Muscle layer of colon (tissue), 2 donors: ENCODE results near the gene PCDHB3.
A peak's percentile ranks its signal among the peaks of the same experiment; 100 is the strongest.
"Not testable (repeated sequence)": the region's sequence is repeated elsewhere in the genome, so short reads cannot be mapped to it uniquely, and the experiment has no call there.

Experiments
- H3K27ac ChIP-seq: one replicate; pipeline ENCODE4 v1.7.0; 2013; ENCODE audit warnings: low read depth, mild to moderate bottlenecking, low read length, moderate library complexity
- H3K27me3 ChIP-seq, 2 donors: one replicate each; pipeline ENCODE4 v1.7.0; 2013; ENCODE audit warnings: low read length in 2 of 2, mild to moderate bottlenecking in 2 of 2; ENCODE audit not compliant: insufficient read depth in 2 of 2, control insufficient read depth in 1 of 2
- H3K36me3 ChIP-seq: one replicate; pipeline ENCODE4 v1.7.0; 2013; ENCODE audit warnings: mild to moderate bottlenecking, low read length; ENCODE audit not compliant: insufficient read depth
- H3K4me1 ChIP-seq: one replicate; pipeline ENCODE4 v1.7.0; 2013; ENCODE audit warnings: mild to moderate bottlenecking, low read length; ENCODE audit not compliant: insufficient read depth
- H3K4me3 ChIP-seq, 2 donors: one replicate each; pipeline ENCODE4 v1.7.0; 2013; ENCODE audit warnings: low read length in 2 of 2, low read depth in 1 of 2, mild to moderate bottlenecking in 1 of 2, moderate library complexity in 1 of 2
- H3K9ac ChIP-seq: one replicate; pipeline ENCODE4 v1.7.0; 2013; ENCODE audit warnings: low read length
- H3K9me3 ChIP-seq: one replicate; pipeline ENCODE4 v1.7.0; 2013; ENCODE audit warnings: mild to moderate bottlenecking, low read length
- donor health status: abdominal sarcoma.
- donor health status: Adenocarcinoma of cecum.

Gene PCDHB3

DNA sequence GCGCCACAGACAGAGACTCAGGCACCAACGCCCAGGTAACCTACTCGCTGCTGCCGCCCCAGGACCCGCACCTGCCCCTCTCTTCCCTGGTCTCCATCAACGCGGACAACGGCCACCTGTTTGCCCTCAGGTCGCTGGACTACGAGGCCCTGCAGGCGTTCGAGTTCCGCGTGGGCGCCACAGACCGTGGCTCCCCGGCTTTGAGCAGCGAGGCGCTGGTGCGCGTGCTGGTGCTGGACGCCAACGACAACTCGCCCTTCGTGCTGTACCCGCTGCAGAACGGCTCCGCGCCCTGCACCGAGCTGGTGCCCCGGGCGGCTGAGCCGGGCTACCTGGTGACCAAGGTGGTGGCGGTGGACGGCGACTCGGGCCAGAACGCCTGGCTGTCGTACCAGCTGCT is 1.8 kb downstream of the PCDHB3 start:
- not testable (repeated sequence) for H3K4me1 ChIP-seq, H3K36me3 ChIP-seq, H3K27ac ChIP-seq, H3K9me3 ChIP-seq, H3K4me3 ChIP-seq, H3K9ac ChIP-seq, H3K27me3 ChIP-seq

DNA sequence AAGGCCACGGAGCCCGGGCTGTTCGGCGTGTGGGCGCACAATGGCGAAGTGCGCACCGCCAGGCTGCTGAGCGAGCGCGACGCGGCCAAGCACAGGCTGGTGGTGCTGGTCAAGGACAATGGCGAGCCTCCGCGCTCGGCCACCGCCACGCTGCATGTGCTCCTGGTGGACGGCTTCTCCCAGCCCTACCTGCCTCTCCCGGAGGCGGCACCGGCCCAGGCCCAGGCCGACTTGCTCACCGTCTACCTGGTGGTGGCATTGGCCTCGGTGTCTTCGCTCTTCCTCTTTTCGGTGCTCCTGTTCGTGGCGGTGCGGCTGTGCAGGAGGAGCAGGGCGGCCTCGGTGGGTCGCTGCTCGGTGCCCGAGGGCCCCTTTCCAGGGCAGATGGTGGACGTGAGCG is 2.2 kb downstream of the PCDHB3 start:
- not testable (repeated sequence) for H3K9ac ChIP-seq, H3K9me3 ChIP-seq, H3K4me3 ChIP-seq, H3K27ac ChIP-seq, H3K4me1 ChIP-seq, H3K36me3 ChIP-seq, H3K27me3 ChIP-seq

DNA sequence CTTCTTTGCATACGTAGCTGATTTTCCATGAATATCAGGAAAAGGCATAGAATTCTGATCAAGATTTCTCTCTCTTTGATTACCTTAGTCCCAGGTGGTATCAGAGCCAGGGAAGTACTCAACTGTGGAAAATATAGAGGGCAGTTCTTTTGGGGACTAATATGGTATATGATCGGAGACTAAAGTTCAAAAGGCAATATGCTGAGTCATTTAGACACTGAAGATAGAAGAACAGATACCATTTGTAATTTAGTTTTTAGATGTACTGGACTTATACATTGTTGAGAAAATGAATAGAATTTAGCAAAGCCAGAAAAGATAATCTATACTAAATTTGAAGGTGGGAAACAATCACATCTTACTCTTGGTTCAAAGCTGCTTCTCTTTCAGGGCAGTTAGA is 5.1 kb downstream of the PCDHB3 start:
- Histone ChIP-seq H3K4me3 (no peak overlapping the region), H3K9me3 (peaks cover 8% of the 10 kb centered on the region), H3K27ac (no peak overlapping the region), H3K9ac (no peak overlapping the region), H3K4me1 (no peaks in the 10 kb centered on the region), H3K27me3 (no peaks in the 10 kb centered on the region), H3K36me3 (no peaks in the 10 kb centered on the region)

DNA sequence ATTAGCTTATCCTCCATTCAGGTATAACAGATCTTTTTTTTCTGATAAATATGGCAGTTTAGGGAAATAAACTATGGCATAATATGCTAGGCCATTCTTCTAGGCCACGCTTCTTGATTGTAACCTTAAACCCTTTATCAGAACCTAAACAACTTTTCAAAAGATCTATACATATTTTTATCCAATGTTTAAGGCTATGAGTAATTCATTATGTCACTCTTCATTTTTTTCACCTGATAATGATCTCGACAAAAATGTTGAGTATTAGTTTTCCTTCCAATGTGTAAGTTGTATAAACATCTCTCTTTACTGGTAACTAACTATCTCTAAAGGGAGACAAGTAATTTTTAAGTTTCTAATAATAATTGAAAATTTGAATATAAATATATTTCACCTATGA is 19.0 kb downstream of the PCDHB3 start:
- Histone ChIP-seq H3K9ac (no peak overlapping the region), H3K4me1 (no peaks in the 10 kb centered on the region), H3K36me3 (no peaks in the 10 kb centered on the region), H3K4me3 (no peak overlapping the region), H3K27me3 (no peaks in the 10 kb centered on the region), H3K27ac (no peak overlapping the region), H3K9me3 (peaks cover 15% of the 10 kb centered on the region)

DNA sequence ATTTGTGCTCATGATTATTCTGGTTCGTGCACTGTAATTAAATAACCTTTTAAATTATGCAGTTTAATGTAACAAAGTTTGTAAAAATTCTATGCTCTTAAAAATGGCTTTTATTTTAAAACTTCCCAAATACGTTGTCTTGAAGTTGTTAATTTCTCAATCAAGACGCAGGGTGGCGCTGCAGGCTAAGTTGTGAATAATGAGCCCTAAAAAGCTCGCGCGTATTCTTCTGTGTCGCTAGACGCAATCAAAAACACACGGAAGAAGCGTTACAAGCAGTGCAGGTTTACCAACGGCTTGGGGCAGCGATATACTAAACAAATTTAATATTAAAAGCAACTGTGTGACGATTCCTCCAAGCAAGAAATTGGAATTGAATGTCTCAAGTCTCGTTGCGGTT is 21.3 kb downstream of the PCDHB3 start, which contains the start of gene PCDHB4:
Gene PCDHB4, plus strand, starts transcription at position 256 of the 400 bp plus-strand sequence. CDS start 181 bp downstream, outside the sequence.
- H3K9me3 ChIP-seq, result peaks cover 13% of the 10 kb centered on the region
- no peak within 1 kb of the TSS for H3K27ac ChIP-seq
- H3K4me1 ChIP-seq, result no peaks in the 10 kb centered on the region
- no peaks in the 10 kb centered on the region for H3K36me3 ChIP-seq
- peak within 1 kb of the TSS in 1 of 2 donors; percentile 52 for H3K4me3 ChIP-seq
- no peaks in the 10 kb centered on the region for H3K27me3 ChIP-seq
- no peak within 1 kb of the TSS for H3K9ac ChIP-seq

DNA sequence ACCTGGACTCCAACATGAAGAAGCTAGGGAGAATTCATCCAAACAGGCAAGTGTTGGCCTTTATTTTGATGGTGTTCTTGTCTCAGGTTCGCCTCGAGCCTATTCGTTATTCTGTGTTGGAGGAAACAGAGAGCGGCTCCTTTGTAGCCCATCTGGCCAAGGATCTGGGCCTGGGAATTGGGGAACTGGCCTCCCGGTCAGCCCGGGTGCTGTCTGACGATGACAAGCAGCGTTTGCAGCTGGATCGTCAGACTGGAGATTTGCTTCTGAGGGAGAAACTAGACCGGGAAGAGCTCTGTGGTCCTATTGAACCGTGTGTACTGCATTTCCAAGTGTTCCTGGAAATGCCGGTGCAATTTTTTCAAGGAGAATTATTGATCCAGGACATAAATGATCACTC is 21.7 kb downstream of the PCDHB3 start:
- Histone ChIP-seq H3K27ac (no peak overlapping the region), H3K4me1 (no peaks in the 10 kb centered on the region), H3K36me3 (no peaks in the 10 kb centered on the region), H3K27me3 (no peaks in the 10 kb centered on the region), H3K4me3 (peak overlapping the region in 1 of 2 donors; percentile 52), H3K9me3 (peaks cover 17% of the 10 kb centered on the region), H3K9ac (no peak overlapping the region)

DNA sequence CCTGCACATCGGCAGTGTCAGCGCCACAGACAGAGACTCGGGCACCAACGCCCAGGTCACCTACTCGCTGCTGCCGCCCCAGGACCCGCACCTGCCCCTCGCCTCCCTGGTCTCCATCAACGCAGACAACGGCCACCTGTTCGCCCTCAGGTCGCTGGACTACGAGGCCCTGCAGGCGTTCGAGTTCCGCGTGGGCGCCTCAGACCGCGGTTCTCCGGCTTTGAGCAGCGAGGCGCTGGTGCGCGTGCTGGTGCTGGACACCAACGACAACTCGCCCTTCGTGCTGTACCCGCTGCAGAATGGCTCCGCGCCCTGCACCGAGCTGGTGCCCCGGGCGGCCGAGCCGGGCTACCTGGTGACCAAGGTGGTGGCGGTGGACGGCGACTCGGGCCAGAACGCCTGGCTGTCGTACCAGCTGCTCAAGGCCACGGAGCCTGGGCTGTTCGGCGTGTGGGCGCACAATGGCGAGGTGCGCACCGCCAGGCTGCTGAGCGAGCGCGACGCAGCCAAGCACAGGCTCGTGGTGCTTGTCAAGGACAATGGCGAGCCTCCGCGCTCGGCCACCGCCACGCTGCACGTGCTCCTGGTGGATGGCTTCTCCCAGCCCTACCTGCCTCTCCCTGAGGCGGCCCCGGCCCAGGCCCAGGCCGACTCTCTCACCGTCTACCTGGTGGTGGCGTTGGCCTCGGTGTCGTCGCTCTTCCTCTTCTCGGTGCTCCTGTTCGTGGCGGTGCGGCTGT is 23.3 kb downstream of the PCDHB3 start:
- not testable (repeated sequence) for H3K4me3 ChIP-seq, H3K36me3 ChIP-seq, H3K4me1 ChIP-seq, H3K27ac ChIP-seq, H3K9ac ChIP-seq, H3K27me3 ChIP-seq
- H3K9me3 ChIP-seq, result peaks cover 22% of the 10 kb centered on the region

DNA sequence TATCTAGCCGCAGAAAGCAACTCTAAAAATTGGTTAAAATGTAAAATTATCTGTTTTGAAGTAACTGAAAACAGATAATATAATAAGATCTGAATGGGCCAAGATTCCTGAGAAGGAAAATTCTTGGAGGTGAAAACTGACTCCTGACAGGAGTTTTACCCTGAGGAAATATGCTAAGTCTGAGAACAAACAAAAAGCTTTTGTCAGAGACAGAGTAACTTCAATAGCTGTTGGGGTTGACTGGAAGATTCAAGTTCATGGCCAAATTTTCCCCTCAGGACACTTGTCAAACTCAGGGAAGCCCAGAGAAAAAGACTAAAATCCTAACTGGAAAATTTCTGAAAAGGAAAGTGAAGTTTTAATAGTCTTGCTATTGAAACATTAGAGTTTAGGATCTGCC is 27.0 kb downstream of the PCDHB3 start:
- H3K27ac ChIP-seq, result no peak overlapping the region
- peaks cover 18% of the 10 kb centered on the region for H3K9me3 ChIP-seq
- no peak overlapping the region for H3K9ac ChIP-seq
- no peaks in the 10 kb centered on the region for H3K36me3 ChIP-seq
- H3K4me1 ChIP-seq, result no peaks in the 10 kb centered on the region
- H3K4me3 ChIP-seq, result no peak overlapping the region
- H3K27me3 ChIP-seq, result no peaks in the 10 kb centered on the region

DNA sequence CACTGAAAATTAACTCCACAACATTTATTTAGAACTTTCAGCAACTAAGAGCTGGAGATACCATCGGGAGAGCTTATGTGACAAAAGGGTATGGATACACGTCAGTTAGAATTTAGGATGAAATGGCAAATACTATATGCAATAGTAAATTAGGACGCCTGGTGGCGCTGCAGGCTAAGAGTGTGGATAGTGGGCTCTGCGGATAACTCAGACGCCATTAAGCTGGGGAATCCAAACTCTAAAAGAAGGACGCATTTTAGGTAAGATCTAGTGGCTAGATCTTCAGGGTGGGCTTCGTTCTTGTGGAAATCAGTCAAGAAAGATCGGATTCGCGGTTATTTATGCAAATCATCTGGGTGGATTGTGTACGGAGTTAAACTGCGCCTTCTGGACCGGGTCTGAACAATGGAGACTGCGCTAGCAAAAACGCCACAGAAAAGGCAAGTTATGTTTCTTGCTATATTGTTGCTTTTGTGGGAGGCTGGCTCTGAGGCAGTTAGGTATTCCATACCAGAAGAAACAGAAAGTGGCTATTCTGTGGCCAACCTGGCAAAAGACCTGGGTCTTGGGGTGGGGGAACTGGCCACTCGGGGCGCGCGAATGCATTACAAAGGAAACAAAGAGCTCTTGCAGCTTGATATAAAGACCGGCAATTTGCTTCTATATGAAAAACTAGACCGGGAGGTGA is 34.9 kb downstream of the PCDHB3 start, which contains the start of gene PCDHB5:
Gene PCDHB5, plus strand, starts transcription at position 177 of the 688 bp plus-strand sequence. Its CDS starts 229 bp downstream, at position 406.
- H3K4me1 ChIP-seq, result no peaks in the 10 kb centered on the region
- no peak within 1 kb of the TSS for H3K27ac ChIP-seq
- no peak within 1 kb of the TSS for H3K9ac ChIP-seq

DNA sequence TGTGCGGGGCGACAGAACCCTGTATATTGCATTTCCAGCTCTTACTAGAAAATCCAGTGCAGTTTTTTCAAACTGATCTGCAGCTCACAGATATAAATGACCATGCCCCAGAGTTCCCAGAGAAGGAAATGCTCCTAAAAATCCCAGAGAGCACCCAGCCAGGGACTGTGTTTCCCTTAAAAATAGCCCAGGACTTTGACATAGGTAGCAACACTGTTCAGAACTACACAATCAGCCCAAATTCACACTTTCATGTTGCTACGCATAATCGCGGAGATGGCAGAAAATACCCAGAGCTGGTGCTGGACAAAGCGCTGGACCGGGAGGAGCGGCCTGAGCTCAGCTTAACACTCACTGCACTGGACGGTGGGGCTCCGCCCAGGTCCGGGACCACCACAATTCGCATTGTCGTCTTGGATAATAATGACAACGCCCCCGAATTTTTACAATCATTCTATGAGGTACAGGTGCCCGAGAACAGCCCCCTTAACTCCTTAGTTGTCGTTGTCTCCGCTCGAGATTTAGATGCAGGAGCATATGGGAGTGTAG is 35.5 kb downstream of the PCDHB3 start:
- Histone ChIP-seq H3K9ac (no peak overlapping the region), H3K27ac (no peak overlapping the region), H3K4me1 (no peaks in the 10 kb centered on the region), H3K9me3 (peaks cover 21% of the 10 kb centered on the region), H3K27me3 (no peaks in the 10 kb centered on the region), H3K4me3 (peak overlapping the region; percentile 11 to 36), H3K36me3 (no peaks in the 10 kb centered on the region)

More for the DNA sequence above, 34.9 kb downstream of the PCDHB3 start, which contains the start of gene PCDHB5:
- Histone ChIP-seq H3K36me3 (no peaks in the 10 kb centered on the region), H3K27me3 (no peaks in the 10 kb centered on the region), H3K9me3 (peaks cover 21% of the 10 kb centered on the region), H3K4me3 (peak within 1 kb of the TSS; percentile 11 to 36)

DNA sequence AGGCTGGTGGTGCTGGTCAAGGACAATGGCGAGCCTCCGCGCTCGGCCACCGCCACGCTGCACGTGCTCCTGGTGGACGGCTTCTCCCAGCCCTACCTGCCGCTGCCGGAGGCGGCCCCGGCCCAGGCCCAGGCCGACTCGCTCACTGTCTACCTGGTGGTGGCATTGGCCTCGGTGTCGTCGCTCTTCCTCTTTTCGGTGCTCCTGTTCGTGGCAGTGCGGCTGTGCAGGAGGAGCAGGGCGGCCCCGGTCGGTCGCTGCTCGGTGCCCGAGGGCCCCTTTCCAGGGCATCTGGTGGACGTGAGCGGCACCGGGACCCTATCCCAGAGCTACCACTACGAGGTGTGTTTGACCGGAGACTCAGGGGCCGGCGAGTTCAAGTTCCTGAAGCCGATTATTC is 37.1 kb downstream of the PCDHB3 start:
- not testable (repeated sequence) for H3K4me1 ChIP-seq, H3K27me3 ChIP-seq, H3K9ac ChIP-seq, H3K4me3 ChIP-seq, H3K36me3 ChIP-seq, H3K27ac ChIP-seq
- peaks cover 21% of the 10 kb centered on the region for H3K9me3 ChIP-seq
